Activated T-helper 2 cell treated with anti-CD3 and anti-CD28 coated beads, Interferon-gamma antibody, Interleukin-2, Interleukin-4, amounts not matched to agents 10 μg/mL and 5 μg/mL and 100 μg/mL, durations not matched to agents 14 hours and 24 hours and 36 hours (primary cell): ENCODE data around the gene ABTB1. TPM values are rescaled to one million over a fixed set of nuclear protein-coding genes. Genes with fewer than 3 reads are reported as not detected.
"Not testable (repeated sequence)": the region's sequence is repeated elsewhere in the genome, so short reads cannot be mapped to it uniquely, and the experiment has no call there.

ENCODE experiments used
- DNase-seq: peaks from one replicate; pipeline ENCODE4 v3.0.0; 2021; ENCODE audit warnings: low spot score
- H3K27ac Mint-ChIP-seq: one replicate; pipeline ENCODE4 v1.8.0; 2021; ENCODE audit warnings: mixed read lengths
- H3K27me3 Mint-ChIP-seq: one replicate; pipeline ENCODE4 v1.8.0; 2021; ENCODE audit warnings: low read depth, mixed read lengths
- H3K36me3 Mint-ChIP-seq: one replicate; pipeline ENCODE4 v1.8.0; 2021; ENCODE audit warnings: low read depth, mixed read lengths
- H3K4me1 Mint-ChIP-seq: one replicate; pipeline ENCODE4 v1.8.0; 2021; ENCODE audit warnings: low read depth, mixed read lengths
- H3K4me3 Mint-ChIP-seq: one replicate; pipeline ENCODE4 v1.8.0; 2021; ENCODE audit warnings: low read depth, mild to moderate bottlenecking, moderate library complexity, mixed read lengths
- H3K9me3 Mint-ChIP-seq: one replicate; pipeline ENCODE4 v1.8.0; 2021; ENCODE audit warnings: mixed read lengths
- intact Hi-C: fragments of 100-400 bp; cut with micrococcal nuclease; formaldehyde crosslinking; loops from one replicate; pipeline ENCODE4 v1.15.1; 2023
- total RNA-seq: library from RNA; stranded (reverse); gene quantifications from 2 replicates; pipeline ENCODE4 v1.2.3, GENCODE V29; 2022

The ABTB1 gene
- total RNA-seq, 1 donor from 2014 or later, result 11.7 TPM

DNA sequence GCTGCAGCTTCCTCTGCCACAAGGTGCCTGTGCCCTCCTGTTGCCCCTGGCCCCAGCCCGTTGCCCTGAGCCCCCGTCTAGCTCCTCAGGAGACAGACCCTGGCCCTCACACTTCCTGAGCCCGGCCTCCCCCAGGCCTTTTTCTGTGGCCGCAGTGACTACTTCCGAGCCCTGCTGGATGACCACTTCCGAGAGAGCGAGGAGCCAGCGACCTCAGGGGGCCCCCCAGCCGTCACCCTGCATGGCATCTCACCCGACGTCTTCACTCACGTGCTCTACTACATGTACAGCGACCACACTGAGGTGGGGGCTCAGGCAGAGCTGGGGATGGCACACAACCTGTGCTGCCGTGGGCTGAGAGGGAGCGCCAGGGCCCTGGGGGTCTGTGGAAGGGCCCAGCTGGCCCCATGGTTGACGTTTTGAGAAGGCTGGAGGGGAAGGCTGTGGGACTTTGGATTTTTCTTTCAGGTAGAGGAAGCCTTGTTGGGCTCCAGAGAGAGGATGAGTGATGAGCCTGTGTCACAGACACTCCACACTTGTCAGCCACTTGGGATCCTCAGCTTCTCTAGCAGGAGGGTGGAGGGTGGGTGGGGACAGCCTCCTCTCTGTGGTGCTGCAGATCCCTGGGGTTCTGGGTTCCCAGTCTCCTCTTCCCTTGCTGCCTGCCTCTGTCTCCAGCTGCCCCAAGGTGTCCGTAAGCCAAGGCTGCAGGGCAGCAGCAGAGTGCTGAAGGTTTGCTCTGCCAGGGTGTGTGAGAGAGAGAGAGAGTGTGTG, 5.0 kb downstream of the ABTB1 start:
- intact Hi-C loops, result no loop called here
- Mint-ChIP-seq H3K36me3 (no peaks in the 10 kb centered on the region), H3K9me3 (no peaks in the 10 kb centered on the region), H3K27me3 (no peaks in the 10 kb centered on the region), H3K4me1 (peaks cover 9% of the 10 kb centered on the region), H3K27ac (no peak overlapping the region), H3K4me3 (no peak overlapping the region)
- DNase-seq, result no peak

DNA sequence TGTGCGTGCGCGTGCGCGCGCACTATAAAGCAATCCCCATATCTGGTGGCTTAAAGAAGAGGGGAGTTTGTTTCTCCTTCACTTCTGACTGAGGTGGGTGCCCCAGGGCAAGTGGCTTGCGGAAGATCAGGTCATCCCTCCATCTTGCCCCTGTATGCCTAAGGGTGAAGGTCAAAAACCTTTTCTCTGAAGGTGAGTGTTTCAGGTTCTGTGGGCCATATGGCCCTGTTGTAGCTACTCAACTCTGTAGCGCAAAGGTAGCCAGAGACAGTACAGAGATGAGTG, 5.5 kb downstream of the ABTB1 start:
- Mint-ChIP-seq H3K4me1 (peaks cover 9% of the 10 kb centered on the region), H3K27me3 (no peaks in the 10 kb centered on the region), H3K27ac (no peak overlapping the region), H3K4me3 (no peak overlapping the region), H3K36me3 (no peaks in the 10 kb centered on the region), H3K9me3 (no peaks in the 10 kb centered on the region)
- intact Hi-C loops, result no loop called here
- no peak for DNase-seq

DNA sequence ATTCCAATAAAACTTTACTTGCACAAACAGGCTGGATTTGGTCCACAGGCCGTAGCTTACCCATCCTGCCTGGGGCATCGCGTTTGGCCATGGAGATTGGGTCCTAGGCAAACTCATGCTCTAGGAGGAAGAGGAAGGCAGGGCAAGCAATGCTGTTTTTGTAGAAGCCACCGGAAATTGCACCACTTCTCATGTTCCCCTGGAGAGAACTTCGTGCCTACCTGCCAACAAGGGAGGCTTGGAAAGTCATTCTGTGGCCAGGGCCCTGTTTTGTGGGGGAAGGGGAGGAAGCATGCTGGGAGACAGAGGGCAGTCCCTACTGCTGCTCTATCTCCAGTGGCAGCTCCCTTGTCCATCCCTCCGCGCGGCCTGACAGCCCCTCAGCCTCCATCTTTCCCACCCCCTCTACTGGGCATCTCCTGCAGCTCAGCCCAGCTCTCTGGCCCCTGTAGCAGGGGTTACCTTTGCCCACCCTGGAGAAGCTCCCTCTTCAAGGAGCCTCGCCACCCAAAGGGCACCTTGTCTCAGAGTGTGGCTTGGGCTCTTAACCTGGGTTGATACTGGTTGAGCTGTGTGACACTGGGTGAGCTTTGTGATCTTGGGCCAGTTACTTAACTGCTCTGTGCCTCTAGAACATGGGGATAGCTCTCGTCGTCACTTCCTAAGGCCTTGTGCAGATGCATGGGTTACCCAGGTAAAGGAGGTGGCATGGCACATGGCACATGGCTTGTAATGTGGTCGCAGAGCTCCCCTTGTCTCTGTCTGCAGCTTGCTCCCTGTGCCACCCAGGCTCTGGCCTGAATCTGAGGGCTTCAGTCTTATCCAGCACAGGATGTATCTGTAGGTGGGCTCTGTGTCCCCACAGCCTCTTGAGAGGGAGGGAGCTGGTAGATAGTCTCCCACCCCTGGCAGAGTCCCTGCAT, 6.1 kb downstream of the ABTB1 start:
- Mint-ChIP-seq H3K36me3 (no peaks in the 10 kb centered on the region), H3K4me1 (peaks cover 5% of the 10 kb centered on the region), H3K4me3 (no peak overlapping the region), H3K27me3 (no peaks in the 10 kb centered on the region), H3K9me3 (no peaks in the 10 kb centered on the region), H3K27ac (no peak overlapping the region)
- no peak for DNase-seq
- intact Hi-C loops, result no loop called here

DNA sequence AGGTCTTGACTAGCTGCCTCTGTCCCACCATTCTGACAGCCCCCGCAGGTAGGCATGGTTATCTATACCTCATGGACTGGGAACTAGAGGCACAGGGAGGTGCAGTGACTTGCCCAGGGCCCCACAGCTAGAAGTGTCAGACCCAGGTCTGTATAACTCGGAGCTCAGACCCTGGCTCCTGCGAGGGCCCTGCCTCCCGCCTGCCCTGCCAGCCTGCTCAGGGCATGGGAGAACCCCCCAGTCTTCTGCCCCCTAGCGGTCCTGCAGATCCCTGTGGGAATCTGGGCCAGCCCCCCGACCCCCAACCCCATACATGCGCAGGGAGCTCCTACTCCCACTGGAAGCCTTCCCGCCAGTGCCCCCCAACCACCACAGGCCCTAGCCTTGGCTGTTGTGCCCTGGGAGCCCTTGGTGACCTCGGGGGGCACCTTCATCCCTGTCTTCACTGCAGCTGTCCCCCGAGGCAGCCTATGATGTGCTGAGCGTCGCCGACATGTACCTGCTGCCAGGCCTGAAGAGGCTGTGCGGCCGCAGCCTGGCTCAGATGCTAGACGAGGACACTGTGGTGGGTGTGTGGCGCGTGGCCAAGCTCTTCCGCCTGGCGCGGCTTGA, 6.9 kb downstream of the ABTB1 start:
- Mint-ChIP-seq H3K27ac (no peak overlapping the region), H3K36me3 (no peaks in the 10 kb centered on the region), H3K4me3 (no peak overlapping the region), H3K9me3 (no peaks in the 10 kb centered on the region), H3K27me3 (no peaks in the 10 kb centered on the region), H3K4me1 (peaks cover 1% of the 10 kb centered on the region)
- intact Hi-C loops, result no loop called here
- no peak for DNase-seq

DNA sequence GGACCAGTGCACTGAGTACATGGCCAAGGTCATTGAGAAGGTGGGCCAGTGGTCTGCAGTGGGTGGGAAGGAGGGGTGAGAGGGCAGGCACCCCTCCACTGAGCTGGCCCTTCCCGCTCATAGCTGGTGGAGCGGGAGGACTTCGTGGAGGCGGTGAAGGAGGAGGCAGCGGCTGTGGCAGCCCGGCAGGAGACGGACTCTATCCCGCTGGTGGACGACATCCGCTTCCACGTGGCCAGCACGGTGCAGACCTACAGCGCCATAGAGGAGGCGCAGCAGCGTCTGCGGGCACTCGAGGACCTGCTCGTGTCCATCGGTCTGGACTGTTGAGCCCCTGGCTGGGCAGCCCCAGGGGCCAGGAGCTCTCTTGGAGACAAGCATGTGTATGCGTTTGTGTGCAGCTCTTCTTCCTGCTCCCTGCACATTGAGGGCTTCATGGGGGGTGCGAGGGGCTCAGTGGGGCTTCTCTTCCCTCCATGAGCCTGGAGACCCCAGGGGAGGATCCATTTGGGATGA, 7.5 kb downstream of the ABTB1 start:
- Mint-ChIP-seq H3K4me1 (no peaks in the 10 kb centered on the region), H3K27ac (no peak overlapping the region), H3K9me3 (no peaks in the 10 kb centered on the region), H3K27me3 (no peaks in the 10 kb centered on the region), H3K4me3 (no peak overlapping the region), H3K36me3 (no peaks in the 10 kb centered on the region)
- DNase-seq, result no peak
- intact Hi-C loops, result no loop called here

DNA sequence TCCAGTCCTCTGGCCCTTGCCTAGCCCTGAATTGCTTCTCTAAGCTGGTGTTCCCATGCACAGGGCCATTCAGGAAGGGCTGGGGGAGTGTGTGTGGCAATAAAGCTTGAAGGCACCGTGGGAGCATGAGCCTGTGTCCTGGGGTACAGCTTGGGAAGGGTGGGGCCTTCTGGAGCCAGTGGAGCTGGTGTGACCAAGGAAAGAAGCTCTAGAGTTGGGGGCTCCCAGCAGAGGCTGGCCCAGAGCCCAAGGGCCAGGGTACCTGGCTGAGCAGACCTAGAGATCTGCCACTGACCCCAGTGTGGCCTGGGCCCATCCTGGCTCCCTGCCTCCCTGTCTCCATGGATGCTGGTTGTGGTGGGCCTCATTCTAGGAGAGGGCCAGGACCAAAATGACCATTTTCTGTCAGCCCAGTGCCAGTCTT, 8.1 kb downstream of the ABTB1 start:
- no peaks in the 10 kb centered on the region for H3K4me1 Mint-ChIP-seq
- no peaks in the 10 kb centered on the region for H3K27me3 Mint-ChIP-seq
- intact Hi-C loops, result no loop called here
- H3K9me3 Mint-ChIP-seq, result no peaks in the 10 kb centered on the region
- H3K27ac Mint-ChIP-seq, result no peak overlapping the region
- H3K36me3 Mint-ChIP-seq, result no peaks in the 10 kb centered on the region
- DNase-seq, result no peak
- H3K4me3 Mint-ChIP-seq, result no peak overlapping the region

DNA sequence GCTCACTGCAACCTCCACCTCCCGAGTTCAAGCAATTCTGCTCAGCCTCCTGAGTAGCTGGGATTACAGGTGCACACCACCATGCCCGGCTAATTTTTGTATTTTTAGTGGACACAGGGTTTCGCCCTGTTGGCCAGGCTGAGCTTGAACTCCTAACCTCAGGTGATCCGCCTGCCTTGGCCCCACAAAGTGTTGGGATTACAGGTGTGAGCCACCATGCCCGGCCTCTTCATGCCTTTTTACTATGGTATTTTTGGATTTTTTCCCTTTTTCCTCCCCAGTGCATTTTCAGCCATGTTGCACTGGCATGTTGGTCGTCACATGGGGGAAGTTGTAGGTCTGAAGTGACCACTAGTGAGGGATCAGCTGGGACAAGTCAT, 9.4 kb downstream of the ABTB1 start:
- H3K27me3 Mint-ChIP-seq, DNase-seq, H3K27ac Mint-ChIP-seq, H3K36me3 Mint-ChIP-seq, H3K4me1 Mint-ChIP-seq, intact Hi-C loops, H3K9me3 Mint-ChIP-seq, H3K4me3 Mint-ChIP-seq: not testable (repeated sequence)

DNA sequence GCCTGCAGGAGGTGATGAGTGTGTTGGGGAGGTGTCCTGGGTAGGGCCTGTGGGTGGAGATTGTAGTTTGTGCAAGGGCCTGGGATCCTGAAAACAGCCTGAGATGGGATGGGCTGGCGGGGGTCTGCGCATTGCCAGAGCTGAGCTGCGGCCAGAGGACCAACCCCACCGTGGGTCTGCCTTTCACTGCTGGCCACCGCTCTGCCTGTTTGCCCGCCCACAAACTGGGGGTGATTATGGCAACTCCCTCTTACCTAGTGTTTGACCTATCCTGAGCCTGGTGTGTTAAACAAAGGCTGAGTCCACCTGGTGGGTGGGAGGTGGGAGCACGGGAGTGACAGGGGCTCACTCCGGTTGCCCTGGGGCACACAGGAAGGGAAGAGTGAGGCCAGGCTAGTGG, 9.8 kb downstream of the ABTB1 start:
- Mint-ChIP-seq H3K27me3 (no peaks in the 10 kb centered on the region), H3K27ac (no peak overlapping the region), H3K4me3 (no peak overlapping the region), H3K9me3 (no peaks in the 10 kb centered on the region), H3K4me1 (no peaks in the 10 kb centered on the region), H3K36me3 (no peaks in the 10 kb centered on the region)
- intact Hi-C loops, result no loop called here
- no peak for DNase-seq

DNA sequence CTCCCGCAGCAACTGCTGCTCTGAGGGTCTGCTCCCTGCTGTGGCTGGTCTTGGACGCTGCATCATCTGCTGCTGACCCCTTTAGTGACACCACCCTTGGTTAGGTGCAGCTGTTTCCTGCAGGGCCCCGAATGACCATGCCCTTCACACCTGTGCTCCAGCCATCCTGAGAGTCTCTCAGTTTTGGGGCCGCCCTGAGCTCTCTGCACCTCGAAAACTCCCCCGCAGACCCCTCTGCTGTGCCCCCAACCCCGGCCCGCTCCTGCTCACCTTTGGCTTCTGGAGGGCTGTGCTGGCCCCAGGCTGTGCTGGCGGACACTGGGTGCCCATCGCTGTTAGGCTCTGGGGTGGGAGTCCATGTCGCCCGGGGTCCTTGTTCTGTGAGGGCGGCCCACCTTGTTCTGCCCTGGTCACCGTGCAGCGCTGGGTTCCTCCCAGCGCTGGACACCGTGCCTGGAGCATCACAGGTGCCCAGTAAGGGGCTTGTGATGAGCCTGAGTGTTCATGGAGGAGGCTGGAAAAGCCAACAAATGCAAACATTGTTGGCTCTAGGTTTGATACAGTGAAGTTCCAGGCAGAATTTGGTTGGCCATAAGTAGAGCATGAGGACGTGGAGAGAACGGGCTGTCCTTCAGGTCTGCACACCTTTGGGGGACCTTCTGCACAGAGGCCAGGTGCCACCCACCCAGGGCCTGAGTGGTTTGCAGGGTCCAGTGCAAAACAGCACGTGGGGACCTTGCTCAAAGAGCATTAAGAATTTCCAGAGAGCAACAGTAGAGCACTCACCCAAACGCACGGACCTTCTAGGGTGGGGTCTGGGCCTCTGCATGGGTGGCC, 12.3 kb downstream of the ABTB1 start:
- H3K27ac Mint-ChIP-seq, result no peak overlapping the region
- DNase-seq, result no peak
- H3K36me3 Mint-ChIP-seq, result no peaks in the 10 kb centered on the region
- H3K4me3 Mint-ChIP-seq, result no peak overlapping the region
- H3K4me1 Mint-ChIP-seq, result no peaks in the 10 kb centered on the region
- no peaks in the 10 kb centered on the region for H3K9me3 Mint-ChIP-seq
- intact Hi-C loops, result no loop called here
- H3K27me3 Mint-ChIP-seq, result no peaks in the 10 kb centered on the region

DNA sequence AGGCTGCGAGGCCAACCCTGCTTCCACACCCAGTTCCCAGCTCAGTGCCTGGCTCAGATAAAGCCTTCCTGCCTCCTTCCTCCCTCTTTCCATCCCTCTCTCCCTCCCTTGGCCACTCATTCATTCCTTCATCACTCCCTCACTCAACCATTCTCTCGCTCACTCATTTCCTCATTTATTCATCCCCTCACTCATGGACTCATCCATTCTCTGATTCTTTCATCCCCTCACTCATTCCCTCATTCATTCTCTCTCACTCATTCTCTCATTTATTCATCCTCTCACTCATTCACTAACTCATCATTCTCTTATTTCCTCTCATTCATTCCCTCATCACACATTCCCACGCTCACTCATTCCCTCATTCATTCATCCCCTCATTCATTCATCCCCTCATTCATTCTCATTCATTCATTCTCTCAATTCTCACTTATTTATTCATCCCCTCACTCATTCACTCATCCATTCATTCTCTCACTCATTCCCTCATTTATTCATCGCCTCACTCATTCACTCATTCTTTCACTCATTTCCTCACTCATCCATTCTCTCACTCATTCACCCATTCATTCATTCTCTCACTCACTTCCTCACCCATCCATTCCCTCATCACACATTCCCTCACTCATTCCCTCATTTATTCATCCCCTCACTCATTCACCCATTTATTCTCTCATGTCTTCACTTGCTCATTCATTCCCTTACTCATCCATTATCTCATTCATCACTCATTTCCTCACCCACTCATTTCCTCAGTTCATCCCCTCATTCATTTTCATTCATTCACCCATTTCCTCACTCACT, 13.2 kb downstream of the ABTB1 start:
- no peak for DNase-seq
- H3K27me3 Mint-ChIP-seq, result no peaks in the 10 kb centered on the region
- H3K9me3 Mint-ChIP-seq, result no peaks in the 10 kb centered on the region
- intact Hi-C loops, result no loop called here
- H3K4me3 Mint-ChIP-seq, result no peak overlapping the region
- H3K36me3 Mint-ChIP-seq, result no peaks in the 10 kb centered on the region
- no peaks in the 10 kb centered on the region for H3K4me1 Mint-ChIP-seq
- H3K27ac Mint-ChIP-seq, result no peak overlapping the region

DNA sequence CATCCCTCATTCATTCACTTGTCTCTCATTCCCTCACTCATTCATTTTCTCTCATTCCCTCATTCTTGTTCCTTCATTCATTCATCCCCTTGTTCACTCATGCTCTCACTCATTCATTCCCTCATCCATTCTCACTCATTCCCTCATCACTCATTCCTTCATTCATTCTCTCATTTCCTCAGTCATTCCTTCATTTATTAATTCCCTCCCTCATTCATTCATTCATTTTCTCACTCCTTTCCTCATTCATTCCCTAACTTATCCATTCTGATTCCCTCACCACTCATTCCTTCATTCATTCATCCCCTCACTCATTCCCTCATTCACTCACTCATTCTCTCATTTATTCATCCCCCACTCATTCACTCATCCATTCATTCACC, 13.8 kb downstream of the ABTB1 start:
- Mint-ChIP-seq H3K27me3 (no peaks in the 10 kb centered on the region), H3K4me1 (no peaks in the 10 kb centered on the region), H3K27ac (no peak overlapping the region)

DNA sequence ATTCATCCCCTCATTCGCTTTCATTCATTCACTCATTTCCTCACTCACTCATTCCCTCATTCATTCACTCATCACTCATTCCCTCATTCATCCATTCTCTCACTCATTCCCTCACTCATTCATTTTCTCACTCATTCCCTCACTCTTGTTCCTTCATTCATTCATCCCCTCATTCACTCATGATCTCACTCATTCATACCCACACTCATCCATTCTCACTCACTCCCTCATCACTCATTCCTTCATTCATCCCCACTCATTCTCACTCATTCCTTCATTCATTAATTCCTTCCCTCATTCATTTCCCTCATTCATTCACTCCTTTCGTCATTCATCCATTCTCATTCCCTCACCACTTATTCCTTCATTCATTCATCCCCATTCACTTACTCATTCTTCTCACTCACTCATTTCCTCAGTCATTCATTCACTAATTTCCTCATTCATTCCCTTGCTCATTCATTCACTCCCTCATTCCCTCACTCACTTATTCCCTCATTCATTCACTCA, 14.5 kb downstream of the ABTB1 start:
- no peaks in the 10 kb centered on the region for H3K36me3 Mint-ChIP-seq

More for the DNA sequence above, 13.8 kb downstream of the ABTB1 start:
- no peaks in the 10 kb centered on the region for H3K9me3 Mint-ChIP-seq
- H3K4me3 Mint-ChIP-seq, result no peak overlapping the region
- H3K36me3 Mint-ChIP-seq, result no peaks in the 10 kb centered on the region
- DNase-seq, result no peak
- intact Hi-C loops, result no loop called here

More for the DNA sequence above, 14.5 kb downstream of the ABTB1 start:
- Mint-ChIP-seq H3K27ac (no peak overlapping the region), H3K9me3 (no peaks in the 10 kb centered on the region), H3K4me1 (no peaks in the 10 kb centered on the region), H3K4me3 (no peak overlapping the region), H3K27me3 (no peaks in the 10 kb centered on the region)
- DNase-seq, result no peak
- intact Hi-C loops, result no loop called here
